HEK293 (cell line): ENCODE data around the gene MAPRE3.

Experiments used
- CTCF ChIA-PET: fragments of 350-600 bp; formaldehyde crosslinking; extraction: SDS; loops from one replicate; lab custom pipeline; 2021; ENCODE audit warnings: antibody characterized with exemption; lab: Yijun Ruan, JAX
- POLR2A ChIA-PET: fragments of 300-600 bp; formaldehyde crosslinking; extraction: SDS; loops from one replicate; lab custom pipeline; 2020; ENCODE audit warnings: antibody characterized with exemption, inconsistent platforms; lab: Yijun Ruan, JAX
- H3K27ac ChIP-seq: fragments of 200-500 bp; sonication (Bioruptor generic); 2 replicates; pipeline ENCODE4 v1.5.1; 2014; ENCODE audit warnings: low read depth, low read length, control low read depth, inconsistent platforms; ENCODE audit errors: extremely low read depth
- H3K36me3 ChIP-seq, 2 experiments: fragments of 200-500 bp in 1 of 2; sonication (Bioruptor generic) in 1 of 2; 1 replicate in 1 of 2; 2 replicates in 1 of 2; pipeline ENCODE4 v1.5.1; 2014 to 2017; ENCODE audit warnings: inconsistent platforms in 2 of 2, low read length in 2 of 2; ENCODE audit not compliant: control insufficient read depth in 2 of 2, insufficient read depth in 1 of 2
- H3K4me1 ChIP-seq: fragments of 200-500 bp; sonication (Bioruptor generic); 2 replicates; pipeline ENCODE4 v1.5.1; 2014; ENCODE audit warnings: mild to moderate bottlenecking, low read length, inconsistent platforms; ENCODE audit not compliant: control insufficient read depth, insufficient read depth
- H3K4me3 ChIP-seq: 2 replicates; pipeline ENCODE4 v1.5.1; 2011; ENCODE audit warnings: low read depth, mild to moderate bottlenecking, control low read depth, low read length, moderate library complexity
- H3K9me3 ChIP-seq: fragments of 200-500 bp; sonication (Bioruptor generic); 2 replicates; pipeline ENCODE4 v1.5.1; 2014; ENCODE audit warnings: low read depth, low read length, inconsistent platforms; ENCODE audit not compliant: control insufficient read depth, insufficient read depth
- KLF16 ChIP-seq: fragments of 450-650 bp; formaldehyde crosslinking; IDR thresholded peaks from 2 replicates; pipeline ENCODE4 v1.5.1; 2017; ENCODE audit warnings: missing biosample characterization, missing genetic modification characterization
- KLF17 ChIP-seq: fragments of 450-650 bp; formaldehyde crosslinking; IDR thresholded peaks from 2 replicates; pipeline ENCODE4 v1.5.1; 2016; ENCODE audit warnings: missing biosample characterization, missing genetic modification characterization
- KLF7 ChIP-seq: fragments of 450-650 bp; formaldehyde crosslinking; IDR thresholded peaks from 2 replicates; pipeline ENCODE4 v1.5.1; 2016; ENCODE audit warnings: missing biosample characterization, missing genetic modification characterization, borderline replicate concordance
- OSR2 ChIP-seq: fragments of 450-650 bp; formaldehyde crosslinking; IDR thresholded peaks from 2 replicates; pipeline ENCODE4 v1.5.1; 2016; ENCODE audit warnings: missing biosample characterization, missing genetic modification characterization
- SALL2 ChIP-seq: fragments of 450-650 bp; formaldehyde crosslinking; IDR thresholded peaks from 2 replicates; pipeline ENCODE4 v1.5.0; 2017; ENCODE audit warnings: missing biosample characterization, mild to moderate bottlenecking, missing genetic modification characterization, borderline replicate concordance
- SP2 ChIP-seq: fragments of 450-650 bp; formaldehyde crosslinking; IDR thresholded peaks from 2 replicates; pipeline ENCODE4 v1.5.1; 2016; ENCODE audit warnings: missing biosample characterization, missing genetic modification characterization
- ZBTB17 ChIP-seq: fragments of 450-650 bp; formaldehyde crosslinking; IDR thresholded peaks from 2 replicates; pipeline ENCODE4 v1.5.1; 2016; ENCODE audit warnings: missing biosample characterization, missing genetic modification characterization
- ZBTB44 ChIP-seq: fragments of 450-650 bp; IDR thresholded peaks from 2 replicates; pipeline ENCODE4 v1.5.1; 2018; ENCODE audit warnings: missing biosample characterization, mild to moderate bottlenecking, missing genetic modification characterization
- ZBTB48 ChIP-seq: fragments of 450-650 bp; formaldehyde crosslinking; IDR thresholded peaks from 2 replicates; pipeline ENCODE4 v1.5.1; 2016; ENCODE audit warnings: missing biosample characterization, missing genetic modification characterization
- ZNF114 ChIP-seq: fragments of 450-650 bp; formaldehyde crosslinking; IDR thresholded peaks from 2 replicates; pipeline ENCODE4 v1.5.0; 2017; ENCODE audit warnings: missing biosample characterization, missing genetic modification characterization
- ZNF248 ChIP-seq: fragments of 450-650 bp; formaldehyde crosslinking; IDR thresholded peaks from 2 replicates; pipeline ENCODE4 v1.5.1; 2017; ENCODE audit warnings: missing biosample characterization, missing genetic modification characterization
- ZNF473 ChIP-seq: fragments of 450-650 bp; formaldehyde crosslinking; IDR thresholded peaks from 2 replicates; pipeline ENCODE4 v1.5.1; 2017; ENCODE audit warnings: missing biosample characterization, missing genetic modification characterization
- ZNF530 ChIP-seq: fragments of 450-650 bp; formaldehyde crosslinking; IDR thresholded peaks from 2 replicates; pipeline ENCODE4 v1.5.1; 2016; ENCODE audit warnings: low read depth, missing biosample characterization, missing genetic modification characterization
- ZNF629 ChIP-seq: fragments of 450-650 bp; formaldehyde crosslinking; IDR thresholded peaks from 2 replicates; pipeline ENCODE4 v1.5.1; 2017; ENCODE audit warnings: missing biosample characterization, missing genetic modification characterization
- ZNF660 ChIP-seq: fragments of 450-650 bp; IDR thresholded peaks from 2 replicates; pipeline ENCODE4 v1.5.1; 2018; ENCODE audit warnings: missing biosample characterization, mild to moderate bottlenecking, missing genetic modification characterization
- ZNF791 ChIP-seq: fragments of 450-650 bp; formaldehyde crosslinking; IDR thresholded peaks from 2 replicates; pipeline ENCODE4 v1.5.1; 2016; ENCODE audit warnings: missing biosample characterization, missing genetic modification characterization
- ZNF792 ChIP-seq: fragments of 450-650 bp; formaldehyde crosslinking; IDR thresholded peaks from 2 replicates; pipeline ENCODE4 v1.5.1; 2016; ENCODE audit warnings: missing biosample characterization, missing genetic modification characterization
- ZNF843 ChIP-seq: fragments of 450-650 bp; formaldehyde crosslinking; IDR thresholded peaks from 2 replicates; pipeline ENCODE4 v1.5.1; 2016; ENCODE audit warnings: missing biosample characterization, missing genetic modification characterization
- ZSCAN5A ChIP-seq: fragments of 450-650 bp; formaldehyde crosslinking; IDR thresholded peaks from 2 replicates; pipeline ENCODE4 v1.5.1; 2016; ENCODE audit warnings: missing biosample characterization, missing genetic modification characterization
- TF ChIP-seq, protein P1 (sequence below): fragments of 450-650 bp; formaldehyde crosslinking; IDR thresholded peaks from 2 replicates; pipeline ENCODE4; 2016; ENCODE audit warnings: missing biosample characterization, missing genetic modification characterization
- TF ChIP-seq, protein P2 (sequence below): fragments of 450-650 bp; formaldehyde crosslinking; IDR thresholded peaks from 2 replicates; pipeline ENCODE4 v1.5.1; 2017; ENCODE audit warnings: missing biosample characterization, missing genetic modification characterization
- TF ChIP-seq, protein P3 (sequence below): fragments of 450-650 bp; formaldehyde crosslinking; IDR thresholded peaks from 2 replicates; pipeline ENCODE4 v1.5.1; 2016; ENCODE audit warnings: missing biosample characterization, missing genetic modification characterization
- TF ChIP-seq, protein P4 (sequence below): fragments of 450-650 bp; formaldehyde crosslinking; IDR thresholded peaks from 2 replicates; pipeline ENCODE4 v1.5.1; 2016; ENCODE audit warnings: missing biosample characterization, missing genetic modification characterization, low read depth

MAPRE3 gene

DNA sequence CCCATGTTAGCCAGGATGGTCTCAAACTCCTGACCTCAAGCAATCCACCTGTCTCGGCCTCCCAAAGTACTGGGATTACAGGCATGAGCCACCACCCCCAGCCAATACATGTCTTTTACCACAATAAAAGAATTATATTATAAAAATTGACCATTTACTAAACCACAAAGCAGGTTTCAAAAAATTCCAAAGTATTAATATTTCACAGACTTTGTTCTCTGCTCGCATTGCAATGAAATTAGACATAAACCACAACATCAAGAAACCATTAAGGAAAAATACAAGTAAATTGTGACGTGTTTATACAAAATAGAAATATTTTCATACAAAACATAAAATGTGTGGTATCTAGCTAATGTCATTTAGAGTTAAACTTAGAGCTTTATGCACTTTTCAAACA lies 13.4 kb upstream of the MAPRE3 start:
- Histone ChIP-seq H3K4me1 (peaks cover 5% of the 10 kb centered on the region; the same call in 1 of the 2 replicates), H3K36me3 (no peaks in the 10 kb centered on the region), H3K4me3 (no peak overlapping the region), H3K9me3 (no peaks in the 10 kb centered on the region), H3K27ac (no peak overlapping the region)
- ChIA-PET CTCF (interaction anchor here (6.2 to 12.8 kb wide), 2 partner anchors 62 to 111 kb away, joined by 62 to 307 read pairs; no protein-coding TSS in a partner anchor), POLR2A (no interaction called here)
- no peak for TF ChIP-seq ZNF114
- no peak for TF ChIP-seq ZNF473
- TF ChIP-seq ZNF629 (tag by site-specific recombination): no peak
- no peak for TF ChIP-seq ZBTB17 (tag by site-specific recombination)
- TF ChIP-seq, protein P1, sequence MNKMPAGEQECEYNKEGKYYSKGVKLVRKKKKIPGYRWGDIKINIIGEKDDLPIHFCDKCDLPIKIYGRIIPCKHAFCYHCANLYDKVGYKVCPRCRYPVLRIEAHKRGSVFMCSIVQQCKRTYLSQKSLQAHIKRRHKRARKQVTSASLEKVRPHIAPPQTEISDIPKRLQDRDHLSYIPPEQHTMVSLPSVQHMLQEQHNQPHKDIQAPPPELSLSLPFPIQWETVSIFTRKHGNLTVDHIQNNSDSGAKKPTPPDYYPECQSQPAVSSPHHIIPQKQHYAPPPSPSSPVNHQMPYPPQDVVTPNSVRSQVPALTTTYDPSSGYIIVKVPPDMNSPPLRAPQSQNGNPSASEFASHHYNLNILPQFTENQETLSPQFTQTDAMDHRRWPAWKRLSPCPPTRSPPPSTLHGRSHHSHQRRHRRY: no peak
- TF ChIP-seq, protein P2, sequence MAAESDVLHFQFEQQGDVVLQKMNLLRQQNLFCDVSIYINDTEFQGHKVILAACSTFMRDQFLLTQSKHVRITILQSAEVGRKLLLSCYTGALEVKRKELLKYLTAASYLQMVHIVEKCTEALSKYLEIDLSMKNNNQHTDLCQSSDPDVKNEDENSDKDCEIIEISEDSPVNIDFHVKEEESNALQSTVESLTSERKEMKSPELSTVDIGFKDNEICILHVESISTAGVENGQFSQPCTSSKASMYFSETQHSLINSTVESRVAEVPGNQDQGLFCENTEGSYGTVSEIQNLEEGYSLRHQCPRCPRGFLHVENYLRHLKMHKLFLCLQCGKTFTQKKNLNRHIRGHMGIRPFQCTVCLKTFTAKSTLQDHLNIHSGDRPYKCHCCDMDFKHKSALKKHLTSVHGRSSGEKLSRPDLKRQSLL (tag by site-specific recombination): no peak
- TF ChIP-seq ZSCAN5A (tag by site-specific recombination): no peak
- no peak for TF ChIP-seq KLF16 (tag by site-specific recombination)
- TF ChIP-seq ZNF248: no peak
- TF ChIP-seq SALL2 (tag by site-specific recombination): no peak
- TF ChIP-seq ZNF660: no peak
- no peak for TF ChIP-seq KLF7 (tag by site-specific recombination)
- TF ChIP-seq ZBTB48 (tag by site-specific recombination): no peak

- no peak for TF ChIP-seq ZNF530
- TF ChIP-seq OSR2 (tag by site-specific recombination): peak; percentile 94
- Histone ChIP-seq H3K9me3 (no peaks in the 10 kb centered on the region), H3K4me1 (peaks cover 5% of the 10 kb centered on the region; the same call in 1 of the 2 replicates), H3K36me3 (no peaks in the 10 kb centered on the region), H3K27ac (no peak overlapping the region), H3K4me3 (no peak overlapping the region)
- ChIA-PET CTCF (interaction anchor here (6.2 to 12.8 kb wide), 2 partner anchors 61 to 111 kb away, joined by 62 to 307 read pairs; no protein-coding TSS in a partner anchor), POLR2A (no interaction called here)
Observed at GRCh38 chr2:26957534-26957933, 12.9 kb upstream of the MAPRE3 start.

DNA sequence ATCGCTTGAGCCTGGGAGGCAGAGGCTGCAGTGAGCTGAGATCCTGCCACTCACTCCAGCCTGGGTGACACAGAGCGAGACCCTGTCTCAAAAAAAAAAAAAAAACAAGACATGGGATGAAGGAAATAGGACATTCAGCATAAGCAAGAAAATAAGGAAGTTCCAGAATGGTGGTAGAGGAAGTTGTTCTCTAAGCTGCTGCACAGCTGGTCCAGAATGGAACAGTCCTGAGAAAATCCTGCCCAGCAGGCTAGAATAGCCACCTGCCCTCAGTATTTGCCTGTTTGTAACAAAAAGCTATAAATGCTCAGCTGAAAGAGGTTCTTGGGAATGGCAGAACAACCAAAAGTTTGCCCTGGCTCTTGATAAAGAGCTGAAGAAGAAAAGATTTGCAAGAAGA lies 11.1 kb upstream of the MAPRE3 start:
- Histone ChIP-seq H3K27ac (no peak overlapping the region), H3K36me3 (no peaks in the 10 kb centered on the region), H3K9me3 (no peaks in the 10 kb centered on the region), H3K4me1 (peaks cover 5% of the 10 kb centered on the region; the same call in 1 of the 2 replicates), H3K4me3 (no peak overlapping the region)
- ChIA-PET POLR2A (interaction anchor here (0.6 to 0.7 kb wide), 2 partner anchors 112 to 117 kb away, joined by 3 to 6 read pairs; partner anchors contain the start of gene DPYSL5), CTCF (interaction anchor here (0.6 to 12.8 kb wide), 10 partner anchors 9 to 344 kb away, joined by 3 to 307 read pairs (median 6); no protein-coding TSS in a partner anchor)
- TF ChIP-seq ZNF791 (tag by site-specific recombination) (no peak), ZNF792 (tag by site-specific recombination) (no peak), ZBTB44 (tag by site-specific recombination) (no peak), ZNF843 (tag by site-specific recombination) (no peak), KLF17 (tag by site-specific recombination) (no peak), SP2 (tag by site-specific recombination) (no peak)
- TF ChIP-seq, protein P3, sequence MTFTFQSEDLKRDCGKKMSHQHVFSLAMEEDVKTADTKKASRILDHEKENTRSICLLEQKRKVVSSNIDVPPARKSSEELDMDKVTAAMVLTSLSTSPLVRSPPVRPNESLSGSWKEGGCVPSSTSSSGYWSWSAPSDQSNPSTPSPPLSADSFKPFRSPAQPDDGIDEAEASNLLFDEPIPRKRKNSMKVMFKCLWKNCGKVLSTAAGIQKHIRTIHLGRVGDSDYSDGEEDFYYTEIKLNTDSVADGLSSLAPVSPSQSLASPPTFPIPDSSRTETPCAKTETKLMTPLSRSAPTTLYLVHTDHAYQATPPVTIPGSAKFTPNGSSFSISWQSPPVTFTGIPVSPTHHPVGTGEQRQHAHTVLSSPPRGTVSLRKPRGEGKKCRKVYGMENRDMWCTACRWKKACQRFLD (tag by site-specific recombination): no peak
- TF ChIP-seq, protein P4, sequence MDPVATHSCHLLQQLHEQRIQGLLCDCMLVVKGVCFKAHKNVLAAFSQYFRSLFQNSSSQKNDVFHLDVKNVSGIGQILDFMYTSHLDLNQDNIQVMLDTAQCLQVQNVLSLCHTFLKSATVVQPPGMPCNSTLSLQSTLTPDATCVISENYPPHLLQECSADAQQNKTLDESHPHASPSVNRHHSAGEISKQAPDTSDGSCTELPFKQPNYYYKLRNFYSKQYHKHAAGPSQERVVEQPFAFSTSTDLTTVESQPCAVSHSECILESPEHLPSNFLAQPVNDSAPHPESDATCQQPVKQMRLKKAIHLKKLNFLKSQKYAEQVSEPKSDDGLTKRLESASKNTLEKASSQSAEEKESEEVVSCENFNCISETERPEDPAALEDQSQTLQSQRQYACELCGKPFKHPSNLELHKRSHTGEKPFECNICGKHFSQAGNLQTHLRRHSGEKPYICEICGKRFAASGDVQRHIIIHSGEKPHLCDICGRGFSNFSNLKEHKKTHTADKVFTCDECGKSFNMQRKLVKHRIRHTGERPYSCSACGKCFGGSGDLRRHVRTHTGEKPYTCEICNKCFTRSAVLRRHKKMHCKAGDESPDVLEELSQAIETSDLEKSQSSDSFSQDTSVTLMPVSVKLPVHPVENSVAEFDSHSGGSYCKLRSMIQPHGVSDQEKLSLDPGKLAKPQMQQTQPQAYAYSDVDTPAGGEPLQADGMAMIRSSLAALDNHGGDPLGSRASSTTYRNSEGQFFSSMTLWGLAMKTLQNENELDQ: no peak
